ENCODE data around the gene RBM17.

DNA sequence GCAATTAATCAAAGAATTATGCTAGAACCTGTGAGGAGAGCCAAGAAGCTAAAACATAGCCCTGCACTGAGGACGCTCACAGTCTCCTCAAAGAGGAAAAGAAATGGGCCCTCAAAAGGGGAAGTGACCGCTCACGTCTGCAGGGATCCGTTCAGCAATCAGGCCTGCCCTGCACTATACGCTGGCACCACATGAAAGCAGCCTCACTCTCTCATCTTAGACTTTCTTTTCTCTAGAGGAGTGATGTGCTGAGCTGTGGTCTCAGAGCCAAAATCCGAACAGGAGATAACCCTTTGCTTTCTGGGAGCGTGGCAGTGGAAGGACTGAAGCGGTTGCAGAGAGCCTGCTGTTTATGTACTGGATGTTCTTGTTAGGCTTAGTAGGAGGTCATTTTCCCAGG, 20.4 kb upstream of the RBM17 start:
- TF ChIP-seq POLR2A (IDR thresholded peaks at IDR 0.05) = no peak
- TF ChIP-seq, protein P1, sequence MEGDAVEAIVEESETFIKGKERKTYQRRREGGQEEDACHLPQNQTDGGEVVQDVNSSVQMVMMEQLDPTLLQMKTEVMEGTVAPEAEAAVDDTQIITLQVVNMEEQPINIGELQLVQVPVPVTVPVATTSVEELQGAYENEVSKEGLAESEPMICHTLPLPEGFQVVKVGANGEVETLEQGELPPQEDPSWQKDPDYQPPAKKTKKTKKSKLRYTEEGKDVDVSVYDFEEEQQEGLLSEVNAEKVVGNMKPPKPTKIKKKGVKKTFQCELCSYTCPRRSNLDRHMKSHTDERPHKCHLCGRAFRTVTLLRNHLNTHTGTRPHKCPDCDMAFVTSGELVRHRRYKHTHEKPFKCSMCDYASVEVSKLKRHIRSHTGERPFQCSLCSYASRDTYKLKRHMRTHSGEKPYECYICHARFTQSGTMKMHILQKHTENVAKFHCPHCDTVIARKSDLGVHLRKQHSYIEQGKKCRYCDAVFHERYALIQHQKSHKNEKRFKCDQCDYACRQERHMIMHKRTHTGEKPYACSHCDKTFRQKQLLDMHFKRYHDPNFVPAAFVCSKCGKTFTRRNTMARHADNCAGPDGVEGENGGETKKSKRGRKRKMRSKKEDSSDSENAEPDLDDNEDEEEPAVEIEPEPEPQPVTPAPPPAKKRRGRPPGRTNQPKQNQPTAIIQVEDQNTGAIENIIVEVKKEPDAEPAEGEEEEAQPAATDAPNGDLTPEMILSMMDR (IDR thresholded peaks at IDR 0.05) = no peak
